Calu3 (cell line): ENCODE data around the gene BMERB1. TPM values are rescaled to one million over a fixed set of nuclear protein-coding genes. Genes with fewer than 3 reads are reported as not detected.

Experiments used
- BruUV-seq: library from RNA; stranded (reverse); fragments of 400-500 nt; replicated peaks from 2 replicates; lab custom pipeline; 2021; lab: Mats Ljungman, UMichigan
- CTCF ChIA-PET: fragments of 300-600 bp; sonication (Branson Sonifier 250); formaldehyde crosslinking; loops from one replicate; lab custom pipeline; 2022; ENCODE audit warnings: antibody characterized with exemption; lab: Charles Lee
- DNase-seq: peaks from one replicate; pipeline ENCODE4 v3.0.0; 2022
- H3K27ac Mint-ChIP-seq: one replicate; pipeline ENCODE4 v1.8.0; 2022; ENCODE audit warnings: mixed read lengths; ENCODE audit not compliant: unreplicated experiment
- H3K27me3 Mint-ChIP-seq: one replicate; pipeline ENCODE4 v1.8.0; 2022; ENCODE audit warnings: mixed read lengths; ENCODE audit not compliant: unreplicated experiment
- H3K36me3 Mint-ChIP-seq: one replicate; pipeline ENCODE4 v1.8.0; 2022; ENCODE audit warnings: mild to moderate bottlenecking, moderate library complexity, mixed read lengths; ENCODE audit not compliant: insufficient read depth, unreplicated experiment
- H3K4me1 Mint-ChIP-seq: one replicate; pipeline ENCODE4 v1.8.0; 2022; ENCODE audit warnings: mild to moderate bottlenecking, low read depth, mixed read lengths; ENCODE audit not compliant: unreplicated experiment
- H3K4me3 Mint-ChIP-seq: one replicate; pipeline ENCODE4 v1.8.0; 2022; ENCODE audit warnings: mild to moderate bottlenecking, low read depth, moderate library complexity, mixed read lengths; ENCODE audit not compliant: unreplicated experiment
- H3K9me3 Mint-ChIP-seq: one replicate; pipeline ENCODE4 v1.8.0; 2022; ENCODE audit warnings: low read depth, mixed read lengths; ENCODE audit not compliant: unreplicated experiment
- CTCF ChIP-seq: fragments of 200-600 bp; IDR thresholded peaks from one replicate; pipeline ENCODE4 v1.8.0; 2022; ENCODE audit warnings: antibody characterized with exemption; ENCODE audit not compliant: unreplicated experiment
- intact Hi-C: fragments of 100-400 bp; cut with micrococcal nuclease; formaldehyde crosslinking; loops from one replicate; pipeline ENCODE4 v1.10.0; 2022; ENCODE audit not compliant: unreplicated experiment
- total RNA-seq: library from RNA; stranded (reverse); gene quantifications from 2 replicates; pipeline ENCODE4 v1.2.3, GENCODE V29; 2022

The BMERB1 gene
- total RNA-seq, 1 experiment from 2014 or later = 3.0 TPM

- Mint-ChIP-seq H3K4me3 (no peak overlapping the region), H3K27me3 (no peaks in the 10 kb centered on the region), H3K27ac (no peak overlapping the region), H3K4me1 (peaks cover 31% of the 10 kb centered on the region), H3K36me3 (no peaks in the 10 kb centered on the region), H3K9me3 (no peaks in the 10 kb centered on the region)
- intact Hi-C loops = no loop called here
- no TSS peak for BruUV-seq
- no peak for DNase-seq
- TF ChIP-seq CTCF = no peak
- CTCF ChIA-PET = interaction anchor here (0.5 to 1.0 kb wide), 2 partner anchors 30 to 54 kb away, joined by 4 read pairs; no protein-coding TSS in a partner anchor
These were observed 23.0 kb downstream of the BMERB1 start for GRCh38 chr16:15457400-15457799.

DNA sequence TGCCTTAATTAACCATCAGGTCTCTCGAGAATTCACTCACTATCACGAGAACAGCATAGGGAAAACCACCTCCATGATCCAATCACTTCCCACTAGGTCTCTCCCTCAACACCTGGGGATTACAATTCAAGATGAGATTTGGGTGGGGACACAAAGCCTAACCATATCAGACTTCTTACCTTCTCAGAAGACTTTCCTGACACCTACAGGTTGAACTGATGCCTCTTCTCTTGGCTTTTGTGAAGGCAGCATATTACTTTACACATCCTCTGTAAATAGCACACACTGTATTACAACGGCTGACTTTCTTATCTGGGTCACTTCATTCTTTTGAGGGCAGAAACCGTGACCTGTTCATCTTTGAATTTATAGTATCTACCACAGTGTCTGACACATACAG is 23.6 kb downstream of the BMERB1 start:
- H3K9me3 Mint-ChIP-seq = no peaks in the 10 kb centered on the region
- H3K36me3 Mint-ChIP-seq = no peaks in the 10 kb centered on the region
- no peak for TF ChIP-seq CTCF
- H3K27ac Mint-ChIP-seq = no peak overlapping the region
- intact Hi-C loops = no loop called here
- peaks cover 37% of the 10 kb centered on the region for H3K4me1 Mint-ChIP-seq
- H3K27me3 Mint-ChIP-seq = no peaks in the 10 kb centered on the region
- no peak overlapping the region for H3K4me3 Mint-ChIP-seq
- CTCF ChIA-PET = interaction anchor here (0.5 to 1.0 kb wide), 2 partner anchors 31 to 55 kb away, joined by 4 read pairs; no protein-coding TSS in a partner anchor
- DNase-seq = no peak
- no TSS peak for BruUV-seq

DNA sequence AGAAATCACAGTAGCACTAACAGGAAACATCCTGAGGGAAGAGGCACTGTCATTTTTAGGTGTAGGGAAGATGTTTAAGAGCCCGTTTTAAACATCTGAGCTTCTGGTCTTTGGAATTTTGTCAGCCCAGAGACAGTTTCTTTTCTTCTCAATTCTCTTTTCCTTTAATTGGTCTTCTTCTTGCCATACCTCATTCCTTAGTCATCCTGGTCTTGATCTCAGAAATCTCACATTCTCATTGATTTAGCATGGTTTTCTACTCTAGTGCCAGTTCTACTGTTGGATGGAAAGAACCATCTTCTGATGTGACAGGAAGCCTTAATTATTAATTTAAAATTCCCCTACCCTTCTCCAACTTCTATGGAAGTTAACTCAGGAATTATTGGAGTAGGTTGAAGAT is 25.4 kb downstream of the BMERB1 start:
- Mint-ChIP-seq H3K4me3 (no peak overlapping the region), H3K27ac (no peak overlapping the region), H3K27me3 (no peaks in the 10 kb centered on the region), H3K4me1 (peaks cover 23% of the 10 kb centered on the region), H3K9me3 (no peaks in the 10 kb centered on the region), H3K36me3 (no peaks in the 10 kb centered on the region)
- BruUV-seq = no TSS peak
- no peak for TF ChIP-seq CTCF
- no peak for DNase-seq
- intact Hi-C loops = no loop called here
- CTCF ChIA-PET = no interaction called here

GRCh38 chr16:15460601-15461000 is 26.2 kb downstream of the BMERB1 start:
- CTCF ChIA-PET = interaction anchor here (1.0 kb wide), 1 partner anchor 33 kb away, joined by 3 read pairs; no protein-coding TSS in a partner anchor
- TF ChIP-seq CTCF = no peak
- no peak for DNase-seq
- Mint-ChIP-seq H3K4me3 (no peak overlapping the region), H3K27me3 (no peaks in the 10 kb centered on the region), H3K27ac (no peak overlapping the region), H3K9me3 (no peaks in the 10 kb centered on the region), H3K4me1 (peaks cover 16% of the 10 kb centered on the region), H3K36me3 (no peaks in the 10 kb centered on the region)
- intact Hi-C loops = no loop called here
- BruUV-seq = no TSS peak
